GM19372 (cell line): ENCODE results near the gene ADAMTS3.

Experiments
- ATAC-seq: cut with Tn5 transposase; IDR thresholded peaks from one replicate; pipeline ENCODE4 v1.9.1; 2021; ENCODE audit warnings: mild to moderate bottlenecking, low read depth, moderate library complexity; ENCODE audit not compliant: unreplicated experiment

Gene ADAMTS3

DNA sequence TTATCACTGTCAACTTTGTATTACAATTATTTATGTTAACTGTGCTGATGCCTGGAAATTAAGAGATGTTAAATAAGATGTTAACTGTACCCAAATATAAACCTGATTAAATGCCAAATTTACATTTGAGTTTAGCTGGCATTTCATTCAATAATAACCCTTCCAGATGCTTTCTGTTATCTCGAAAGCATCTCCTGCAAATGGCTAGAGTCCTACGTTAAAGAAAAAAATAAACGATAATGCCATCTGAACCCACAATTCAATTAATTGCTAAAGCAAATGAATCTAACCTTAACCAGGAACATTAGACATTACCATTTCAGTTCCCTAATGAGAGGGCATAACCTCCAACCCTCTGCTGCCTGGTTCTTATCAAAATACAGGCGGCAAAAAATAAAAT lies 145.0 kb downstream of the ADAMTS3 start:
- no peak for ATAC-seq

DNA sequence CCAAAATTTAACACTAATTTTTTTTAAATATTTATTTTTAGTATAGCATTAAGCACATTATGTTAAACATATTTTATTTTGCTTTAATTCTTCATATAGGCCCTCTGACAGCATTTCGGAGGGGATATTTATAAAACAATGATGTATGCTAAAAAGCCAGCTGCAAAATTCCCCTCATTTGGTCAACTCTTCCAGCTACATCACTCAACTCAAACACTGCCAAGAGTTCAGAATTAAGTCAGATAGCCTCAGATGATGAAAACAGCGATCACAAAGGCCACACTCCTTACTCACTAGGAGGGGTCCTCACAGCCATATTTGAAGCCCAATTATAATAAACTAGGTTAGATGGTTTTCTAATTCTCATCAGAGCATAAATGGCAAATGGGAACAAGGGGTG lies 146.6 kb downstream of the ADAMTS3 start:
- no peak for ATAC-seq

DNA sequence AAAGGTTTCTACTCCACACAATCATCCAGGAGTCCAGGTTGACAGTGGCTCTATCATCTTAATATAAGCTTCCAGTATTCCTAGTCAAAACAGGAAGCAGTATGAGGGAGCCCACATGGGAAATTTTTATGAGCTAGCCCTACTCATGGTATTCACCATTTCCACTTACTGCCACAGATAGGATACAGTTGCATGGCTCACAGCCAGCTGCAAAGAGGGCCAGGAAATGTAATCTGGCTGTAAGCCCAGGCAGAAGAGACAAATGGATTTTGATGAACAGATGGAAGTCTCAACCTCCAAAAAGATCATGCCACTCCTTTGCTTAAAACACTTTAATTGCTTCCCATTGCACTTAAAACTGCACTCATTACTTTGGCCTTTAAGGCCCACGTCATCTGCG lies 150.6 kb downstream of the ADAMTS3 start:
- no peak for ATAC-seq

DNA sequence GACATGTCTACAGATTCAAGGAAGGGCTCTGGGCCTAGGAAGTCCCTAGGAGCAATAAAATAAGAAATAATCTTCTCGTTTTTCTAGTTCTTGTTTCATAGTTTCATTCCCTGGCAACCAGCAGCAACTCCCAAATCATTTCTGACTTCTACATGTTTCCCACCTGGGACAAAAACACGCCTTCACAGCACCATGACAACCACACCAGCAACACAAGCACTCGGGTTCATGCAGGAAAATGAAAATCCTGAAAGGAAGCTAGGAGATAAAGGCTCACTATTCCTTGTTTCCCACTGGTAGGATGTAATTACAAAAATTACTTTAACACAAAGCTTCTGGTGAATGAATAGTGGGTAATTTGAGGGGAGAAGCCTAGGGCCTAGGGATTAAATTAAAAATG lies 158.9 kb downstream of the ADAMTS3 start:
- ATAC-seq = no peak

DNA sequence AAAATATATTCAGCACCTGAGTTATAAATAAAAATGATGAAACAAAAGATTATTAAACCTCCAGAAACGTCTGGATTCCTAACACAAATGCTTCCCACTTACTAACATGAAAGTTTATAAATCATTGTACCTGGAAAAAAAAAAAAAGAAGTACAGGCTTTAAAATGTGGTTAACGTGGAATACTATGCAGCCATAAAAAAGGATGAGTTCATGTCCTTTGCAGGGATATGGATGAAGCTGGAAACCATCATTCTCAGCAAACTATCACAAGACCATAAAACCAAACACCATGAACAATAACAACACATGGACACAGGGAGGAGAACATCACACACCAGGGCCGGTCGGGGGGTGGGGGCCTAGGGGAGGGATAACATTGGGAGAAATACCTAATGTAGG lies 160.5 kb downstream of the ADAMTS3 start:
- ATAC-seq = no peak

DNA sequence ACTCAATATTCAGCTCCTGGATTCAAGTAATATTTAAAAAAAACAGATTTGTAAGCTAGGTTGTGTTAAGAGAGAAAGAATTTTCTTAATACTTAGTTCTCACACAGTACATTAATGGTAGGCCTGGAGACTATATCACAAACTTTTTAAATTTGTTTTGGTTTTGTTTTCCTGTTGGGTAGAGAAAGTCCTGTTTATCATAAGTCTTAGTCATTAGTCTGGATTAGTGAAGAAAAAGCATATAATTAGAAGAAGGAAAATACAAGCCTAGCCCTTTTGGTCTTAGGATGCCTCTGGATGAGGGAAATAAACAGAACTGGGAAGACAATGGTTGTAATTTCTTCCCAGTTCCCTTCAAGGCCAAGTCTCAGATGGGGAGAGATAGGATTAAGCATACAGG lies 163.6 kb downstream of the ADAMTS3 start:
- no peak for ATAC-seq

DNA sequence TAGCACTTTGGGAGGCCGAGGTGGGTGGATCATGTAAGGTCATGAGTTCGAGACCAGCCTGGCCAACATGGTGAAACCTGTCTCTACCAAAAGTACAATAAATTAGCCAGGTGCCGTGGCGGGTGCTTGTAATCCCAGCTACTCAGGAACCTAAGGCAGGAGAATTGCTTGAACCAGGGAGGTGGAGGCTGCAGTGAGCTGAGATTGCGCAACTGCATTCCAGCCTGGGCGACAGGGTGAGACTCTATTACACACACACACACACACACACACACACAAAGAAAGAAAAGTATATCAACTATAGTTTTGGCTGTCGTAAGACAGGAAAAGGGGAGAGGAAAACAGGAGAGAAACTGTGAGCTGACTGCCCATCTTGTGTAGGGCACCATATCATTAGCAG lies 171.7 kb downstream of the ADAMTS3 start:
- no peak for ATAC-seq

DNA sequence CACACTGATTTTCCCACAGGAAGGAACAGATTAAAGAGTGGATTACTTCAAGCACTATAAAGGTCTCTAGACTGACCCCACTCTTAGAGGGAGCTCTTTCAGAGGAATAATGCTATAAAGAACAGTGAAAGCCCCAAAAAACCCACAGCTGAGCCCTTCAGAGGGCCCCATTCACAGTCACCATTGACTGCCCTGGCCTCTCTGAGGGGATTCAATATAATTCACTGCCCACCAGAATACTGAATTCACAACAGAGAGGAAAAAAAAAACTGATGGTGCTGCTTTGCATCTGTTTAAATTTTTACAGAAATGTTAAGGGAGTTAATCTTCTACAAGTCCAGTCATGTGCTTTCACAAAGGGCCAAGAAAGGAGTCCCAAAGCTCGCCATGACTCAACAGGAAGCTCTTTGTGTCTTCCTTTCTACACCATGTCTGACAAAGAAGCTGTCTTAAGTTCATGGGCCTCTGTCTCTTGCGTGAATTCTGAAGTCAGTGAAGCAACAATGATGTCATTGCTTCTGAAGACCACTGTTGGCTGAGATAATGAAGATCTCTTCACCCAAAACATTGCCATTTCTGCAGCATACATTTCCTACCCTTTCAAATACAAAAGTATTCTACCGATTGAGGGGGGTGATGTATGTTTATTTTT lies 174.9 kb downstream of the ADAMTS3 start:
- no peak for ATAC-seq

DNA sequence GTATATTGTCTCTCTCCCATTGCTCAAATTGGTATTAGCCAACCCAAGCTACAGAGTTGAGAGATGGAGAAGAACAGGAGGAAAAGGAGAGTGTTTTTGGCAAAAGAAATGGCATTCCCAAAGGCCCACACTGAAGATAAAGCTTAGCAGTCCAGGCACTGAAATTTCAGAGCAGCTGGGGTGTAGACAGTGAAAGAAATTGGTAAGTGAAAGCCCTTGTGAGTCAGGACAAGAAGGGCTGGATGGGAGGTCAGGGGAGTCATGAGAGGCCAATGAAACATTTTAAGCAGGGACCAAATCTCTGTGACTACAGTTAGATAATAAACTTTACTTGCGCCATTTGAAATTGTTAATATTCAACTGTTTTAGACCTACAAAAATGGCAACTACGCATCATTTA lies 177.7 kb downstream of the ADAMTS3 start:
- no peak for ATAC-seq

DNA sequence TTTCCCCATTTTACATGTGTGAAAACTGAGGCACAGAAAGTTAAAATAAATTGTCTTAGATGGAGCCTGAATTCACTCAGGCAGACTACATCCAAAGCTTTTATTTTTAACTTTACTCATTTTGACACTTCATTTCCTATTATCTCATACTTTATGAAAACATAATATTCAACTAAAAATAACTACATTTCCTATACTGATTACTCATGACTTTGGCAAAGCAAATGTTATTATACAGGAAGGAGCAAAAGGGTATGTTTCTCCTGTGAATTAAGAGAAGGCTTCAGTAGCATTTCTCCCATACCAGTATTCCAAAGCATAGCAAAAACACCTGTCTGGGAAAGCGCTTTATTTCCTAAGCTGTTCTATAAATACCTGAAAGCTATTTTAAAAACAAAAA lies 178.6 kb downstream of the ADAMTS3 start:
- ATAC-seq = no peak

DNA sequence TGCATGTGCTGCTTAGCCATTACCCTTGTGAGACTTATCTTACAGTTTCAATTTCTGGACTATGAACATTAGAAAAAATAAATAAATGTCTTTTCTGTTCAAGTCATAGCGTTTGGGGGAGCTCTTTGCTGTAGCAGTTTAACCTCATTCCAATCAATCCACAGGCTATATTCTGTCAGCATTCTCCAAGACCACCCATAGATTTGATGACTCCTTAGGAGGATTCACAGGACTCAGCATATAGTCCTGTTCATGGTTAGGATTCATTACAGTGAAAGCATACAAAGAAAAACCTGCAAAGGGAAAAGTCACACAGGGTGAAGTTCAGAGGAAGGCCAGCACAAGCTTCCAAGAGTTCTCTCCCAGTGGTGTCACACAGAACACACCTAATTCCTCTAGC lies 180.5 kb downstream of the ADAMTS3 start:
- no peak for ATAC-seq

DNA sequence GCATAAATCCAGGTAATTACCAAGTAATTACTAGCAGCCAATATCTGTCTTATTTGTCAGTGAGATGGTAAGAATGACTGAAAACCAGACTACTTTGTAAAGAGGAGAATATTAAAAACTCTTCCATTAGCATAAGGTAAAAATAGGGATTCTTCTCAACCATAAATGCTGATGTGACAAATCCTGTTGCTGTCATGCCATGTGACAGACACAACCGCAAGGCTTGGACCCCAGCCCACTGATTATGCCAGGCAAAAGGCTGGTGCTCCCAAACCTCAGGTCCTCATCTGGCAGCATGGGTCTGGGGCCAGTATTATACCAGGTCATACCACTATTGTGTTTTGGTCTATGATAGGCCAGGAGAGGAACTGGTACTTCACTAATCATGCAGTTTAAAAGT lies 181.1 kb downstream of the ADAMTS3 start:
- ATAC-seq = no peak

DNA sequence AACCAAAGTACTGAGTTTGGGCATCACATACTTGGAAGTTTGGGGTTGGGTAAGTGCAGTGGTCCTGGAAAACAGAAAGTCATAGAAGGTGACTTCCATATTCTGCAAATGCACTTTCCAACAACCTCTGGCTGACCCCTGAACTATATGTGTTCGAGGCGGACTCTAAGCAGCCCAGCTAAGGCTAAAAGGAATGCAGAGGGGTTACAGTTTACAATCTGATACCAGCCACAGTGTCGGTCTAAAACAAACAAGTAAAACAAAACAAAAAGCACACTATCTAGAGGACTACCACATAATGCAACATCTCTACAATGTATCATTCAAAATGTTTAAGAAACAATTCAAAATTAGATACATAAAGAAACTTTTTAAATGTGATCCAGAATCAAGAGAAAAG lies 185.6 kb downstream of the ADAMTS3 start:
- ATAC-seq = no peak

DNA sequence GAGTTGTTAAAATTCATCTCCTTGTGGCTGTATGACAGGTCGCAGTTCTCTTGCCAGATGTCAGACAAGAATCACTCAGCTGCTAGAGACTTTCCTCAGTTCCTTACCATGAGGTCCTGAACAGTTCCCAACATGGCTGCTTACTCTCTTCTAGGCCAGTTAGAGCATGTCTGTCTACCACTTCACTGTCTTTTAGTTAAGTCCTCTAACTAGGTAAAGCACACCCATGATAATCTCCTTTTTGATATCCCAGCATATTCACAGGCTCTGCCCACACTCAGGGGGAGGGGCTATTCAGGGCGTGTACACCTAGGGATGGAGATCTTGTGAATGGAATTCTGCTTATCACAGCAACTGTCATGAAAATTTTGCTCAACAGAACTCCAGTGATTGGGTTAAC lies 190.1 kb downstream of the ADAMTS3 start:
- ATAC-seq = no peak

DNA sequence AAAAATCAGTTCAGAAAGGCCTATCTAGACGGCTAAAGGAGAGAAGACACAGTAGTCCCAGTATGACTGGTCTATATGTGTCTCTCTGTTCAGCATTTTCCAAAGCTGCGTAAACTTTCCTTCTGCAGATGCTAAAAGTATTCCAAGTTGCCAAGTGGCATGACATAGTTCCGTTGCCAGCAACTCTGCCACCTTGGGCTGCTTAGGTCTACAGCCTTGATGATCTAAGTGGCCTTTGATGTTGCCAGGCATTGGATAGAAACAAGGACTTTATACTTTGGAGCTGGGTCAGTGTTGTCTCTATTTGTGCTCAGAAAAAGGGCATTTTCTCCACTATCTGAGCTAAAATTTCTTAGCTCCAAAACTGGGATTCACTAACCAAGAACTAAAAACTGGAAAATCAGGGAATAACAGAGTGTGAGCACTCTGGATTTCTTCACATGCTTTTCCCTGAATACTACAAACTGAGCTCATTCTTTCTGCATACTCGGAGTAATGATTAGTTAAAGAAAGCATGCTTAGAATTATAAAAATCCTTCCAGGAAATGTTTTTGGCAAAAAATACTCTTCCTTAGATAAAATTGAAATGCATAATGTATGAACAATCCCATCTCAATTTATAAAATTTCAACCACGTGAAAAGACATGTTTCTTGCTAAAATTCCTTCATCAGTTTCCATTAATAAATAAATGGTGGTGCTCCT lies 191.4 kb downstream of the ADAMTS3 start:
- ATAC-seq = no peak

DNA sequence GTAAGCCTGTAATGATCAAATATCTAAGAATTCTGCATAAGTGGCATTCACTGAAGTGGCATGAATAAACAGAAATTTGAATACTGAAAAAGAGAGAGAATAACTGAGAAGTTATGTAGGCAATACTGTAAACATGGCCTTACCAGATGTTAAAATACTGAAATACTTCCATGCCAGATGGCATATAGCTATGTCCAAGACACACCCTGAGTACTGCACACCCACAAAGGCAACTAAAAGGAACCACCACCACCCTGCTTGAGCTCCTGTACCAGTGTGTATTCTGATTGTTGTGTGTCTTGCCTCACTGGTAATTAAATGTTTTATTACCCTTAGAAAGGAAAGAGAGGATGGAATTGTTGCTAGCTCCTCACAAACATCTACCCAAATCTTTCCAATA lies 192.1 kb downstream of the ADAMTS3 start:
- ATAC-seq = no peak

DNA sequence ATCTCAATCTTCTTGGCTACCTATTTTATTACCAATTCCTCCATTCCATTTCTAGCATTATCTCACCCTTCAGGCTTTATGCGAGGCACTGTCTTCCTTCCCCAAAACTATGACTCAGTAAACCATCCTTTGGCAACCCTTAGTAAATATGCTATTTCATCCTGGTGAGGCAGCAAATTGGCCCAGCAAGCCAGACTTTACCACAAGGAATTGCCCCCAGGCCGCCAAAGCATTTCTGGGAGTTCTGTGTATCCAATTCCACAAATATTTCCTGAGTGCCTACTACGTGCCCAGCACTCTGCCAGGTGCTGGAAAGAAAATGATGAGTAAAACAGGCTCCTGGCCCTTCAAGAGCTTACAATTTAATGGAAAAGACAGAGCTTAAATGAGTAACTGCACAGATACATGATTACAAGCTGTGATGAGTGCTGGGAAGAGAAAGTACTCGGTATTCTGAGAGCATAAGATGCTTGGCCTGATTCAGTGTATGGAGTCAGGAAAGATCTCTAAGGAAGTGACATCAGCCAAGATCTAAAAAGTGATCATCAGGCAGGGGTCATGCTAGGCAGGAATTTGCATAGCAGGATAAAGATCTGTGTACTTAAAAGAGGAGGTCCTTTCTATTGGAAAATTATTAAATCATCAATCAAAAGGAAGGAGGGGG lies 193.8 kb downstream of the ADAMTS3 start:
- ATAC-seq = no peak

DNA sequence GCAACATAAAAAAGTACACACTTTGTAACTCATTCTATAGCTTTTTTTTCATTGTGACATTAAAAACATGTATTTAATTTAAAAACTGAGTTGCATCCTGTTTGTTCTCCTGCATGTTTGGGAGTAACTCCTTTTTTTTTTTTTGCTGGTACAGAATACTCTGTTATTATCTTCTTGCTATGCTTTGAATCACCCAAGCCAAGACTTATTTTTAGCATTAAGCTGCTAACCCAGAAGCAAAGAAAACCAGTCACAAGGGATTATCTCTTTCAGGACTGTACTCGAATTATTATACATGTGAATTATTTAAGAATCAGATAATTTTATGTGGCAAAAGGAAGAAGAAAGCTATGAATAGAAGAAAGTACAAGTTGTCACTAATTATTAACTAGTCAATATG lies 194.9 kb downstream of the ADAMTS3 start:
- ATAC-seq = no peak

DNA sequence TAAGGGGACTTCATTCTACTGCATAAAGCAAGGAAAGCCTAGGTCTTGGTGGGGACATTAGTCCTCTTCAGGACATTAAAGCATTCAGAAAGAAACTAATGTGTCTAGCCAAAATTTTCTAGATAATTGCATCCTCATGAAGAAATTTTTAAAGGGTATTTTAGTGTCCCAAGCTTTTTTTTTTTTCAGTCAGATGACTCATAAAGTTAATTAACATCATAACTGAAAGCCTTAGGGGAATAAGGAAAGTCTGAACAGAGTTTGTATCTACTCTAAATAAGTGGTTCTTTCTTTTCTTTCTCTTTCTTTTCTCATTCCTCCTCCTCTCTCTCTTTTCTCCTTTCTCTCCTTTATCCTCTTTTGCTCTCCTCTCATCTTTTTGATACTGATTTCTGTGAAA lies 202.4 kb downstream of the ADAMTS3 start:
- ATAC-seq = no peak

DNA sequence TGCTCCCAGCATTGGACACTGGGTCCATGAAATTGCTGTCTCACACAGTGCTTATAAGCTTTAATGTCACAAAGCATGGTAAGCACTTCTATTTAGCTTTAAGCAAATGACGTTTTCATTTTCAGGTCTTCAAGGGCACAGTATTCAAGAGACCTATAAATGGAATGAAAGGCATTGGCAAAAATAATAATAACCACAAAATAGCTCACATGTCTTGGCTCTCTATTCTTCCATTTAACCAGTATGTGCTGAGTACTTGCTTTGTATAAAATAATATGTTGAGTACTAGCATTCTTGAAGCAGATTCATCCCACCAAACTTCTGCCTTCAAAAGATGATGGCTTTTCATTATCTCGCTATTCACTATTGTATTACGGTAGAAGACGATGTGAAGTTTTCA lies 203.0 kb downstream of the ADAMTS3 start:
- no peak for ATAC-seq

DNA sequence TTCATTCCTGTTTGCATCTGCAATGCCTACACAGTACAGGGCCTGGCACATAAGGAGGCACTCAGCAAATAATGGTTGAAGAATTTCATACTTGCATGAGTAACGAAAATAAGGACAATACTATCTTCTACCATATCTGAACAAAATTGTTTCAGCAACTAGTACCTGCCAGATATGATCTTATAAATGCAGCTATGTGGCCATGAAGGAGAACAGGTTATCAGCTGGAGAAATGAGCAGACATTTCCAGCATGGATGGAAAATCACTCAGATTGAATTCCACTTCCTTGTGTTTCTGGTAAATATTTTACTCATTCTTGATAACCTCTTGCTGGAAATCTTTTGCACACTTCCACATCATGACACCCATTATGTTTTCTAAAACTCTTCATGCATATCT lies 204.0 kb downstream of the ADAMTS3 start:
- ATAC-seq = no peak

DNA sequence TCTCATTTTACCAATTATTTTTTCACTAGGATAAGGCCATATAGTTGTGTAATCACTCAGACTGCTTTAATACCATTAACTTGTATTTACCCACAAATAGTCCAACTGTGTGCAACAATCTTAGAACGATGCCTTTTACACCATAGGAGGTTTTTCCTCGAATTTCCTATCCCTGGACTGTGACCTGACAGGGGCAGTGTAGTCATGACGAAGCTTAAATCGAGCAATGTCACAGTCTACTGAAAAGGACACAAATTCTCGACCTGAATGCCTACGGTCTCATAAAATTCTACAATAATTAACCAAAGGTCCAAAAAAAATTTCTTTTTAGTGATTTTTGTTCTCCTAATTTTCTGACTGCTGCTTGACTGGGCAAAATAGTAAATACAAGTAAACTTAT lies 208.9 kb downstream of the ADAMTS3 start:
- no peak for ATAC-seq
